Spleen (tissue), 11 donors: ENCODE data around the gene PDGFRA. TPM values are rescaled to one million over a fixed set of nuclear protein-coding genes. Genes with fewer than 3 reads are reported as not detected.
A peak's percentile ranks its signal among the peaks of the same experiment; 100 is the strongest.

ENCODE experiments used
- DNase-seq: peaks from one replicate; pipeline ENCODE4 v3.0.0-alpha.2; 2020
- H3K27ac ChIP-seq, 8 donors: fragments of 200-600 bp; sonication (generic) in 7 of 8; 1 replicate in 4 of 8; 2 replicates in 4 of 8; pipeline versions ENCODE4 v1.5.0 to v1.8.0; 2016 to 2021; ENCODE audit warnings: inconsistent platforms in 4 of 8, mild to moderate bottlenecking in 4 of 8, moderate library complexity in 1 of 8
- H3K27me3 ChIP-seq, 7 donors: fragments of 200-600 bp; sonication (generic) in 6 of 7; replicated peaks in 1 of 7; 1 replicate in 4 of 7; 2 replicates in 3 of 7; pipeline versions ENCODE4 v1.5.0 to v1.8.0; 2016 to 2021; ENCODE audit warnings: inconsistent platforms in 3 of 7, mild to moderate bottlenecking in 1 of 7
- H3K36me3 ChIP-seq, 6 donors: fragments of 200-600 bp; sonication (generic) in 5 of 6; 1 replicate in 4 of 6; 2 replicates in 2 of 6; pipeline versions ENCODE4 v1.5.0 to v1.8.0; 2016 to 2021; ENCODE audit warnings: inconsistent platforms in 2 of 6
- H3K4me1 ChIP-seq, 6 donors: fragments of 200-600 bp; sonication (generic) in 5 of 6; 1 replicate in 3 of 6; 2 replicates in 3 of 6; pipeline versions ENCODE4 v1.5.0 to v1.8.0; 2016 to 2021; ENCODE audit warnings: inconsistent platforms in 3 of 6
- H3K4me3 ChIP-seq, 8 donors: fragments of 200-600 bp; sonication (generic) in 7 of 8; 1 replicate in 4 of 8; 2 replicates in 4 of 8; pipeline versions ENCODE4 v1.5.0 to v1.8.0; 2016 to 2021; ENCODE audit warnings: inconsistent platforms in 4 of 8, mild to moderate bottlenecking in 4 of 8, moderate library complexity in 2 of 8
- H3K9me3 ChIP-seq, 8 donors: fragments of 200-600 bp; sonication (generic) in 7 of 8; 1 replicate in 4 of 8; 2 replicates in 4 of 8; pipeline versions ENCODE4 v1.5.0 to v1.8.0; 2016 to 2021; ENCODE audit warnings: inconsistent platforms in 4 of 8
- CTCF ChIP-seq, 11 experiments: fragments of 200-600 bp in 7 of 11; fragments of 450-650 bp in 4 of 11; sonication (generic) in 4 of 11; IDR thresholded peaks in 8 of 11; conservative IDR thresholded peaks in 3 of 11; 1 replicate in 7 of 11; 2 replicates in 4 of 11; pipeline versions ENCODE4 v1.4.0 to v1.8.0; 2016 to 2021; ENCODE audit warnings: antibody characterized with exemption in 11 of 11, inconsistent platforms in 4 of 11, mild to moderate bottlenecking in 1 of 11
- POLR2A ChIP-seq, 3 donors: fragments of 450-650 bp; IDR thresholded peaks; one replicate each; pipeline ENCODE4 v1.5.1; 2017; ENCODE audit warnings: antibody characterized with exemption in 3 of 3, mild to moderate bottlenecking in 1 of 3
- POLR2AphosphoS5 ChIP-seq, 3 donors: sonication (generic); formaldehyde crosslinking; IDR thresholded peaks; one replicate each; pipeline ENCODE4 v1.5.1; 2017; ENCODE audit warnings: antibody characterized with exemption in 3 of 3
- WGBS, 5 donors: extraction: QIAGEN DNeasy Blood & Tissue Kit in 3 of 5; methylation state at CpG; one replicate each; pipeline versions ENCODE4 v1.1.5 to v1.1.7; 2013 to 2018; 5-methylcytosine and 5-hydroxymethylcytosine counted together
- intact Hi-C: fragments of 100-400 bp; cut with DNase I; formaldehyde crosslinking; loops from one replicate; pipeline ENCODE4 v1.15.0; 2023; ENCODE audit warnings: low total_unique reads
- polyA plus RNA-seq, 3 donors: library from polyadenylated mRNA; stranded (reverse); fragments of 200-250 nt; gene quantifications; one replicate each; pipeline ENCODE4 v1.2.1, GENCODE V29; 2013
- total RNA-seq, 7 donors: library from RNA; depleted of rRNA in 3 of 7; stranded (reverse); fragments of >200 nt in 3 of 7; fragmentation: NEBNext Ultra II Directional in 4 of 7; extraction: Animal tissue kit (Norgen Biotek cat#: 25700) in 4 of 7; gene quantifications; one replicate each; pipeline versions ENCODE4 v1.1.0 to v1.2.1, GENCODE V29; 2016 to 2021
- donor health status: healthy with polysubstance abuse.
- donor health status: DM: no; HTN: no; CAD: no; lungs with moderate emphysema.
- donor health status: DM: no; HTN: no; CAD: no.
- donor health status: Bipolar disorder and iron deficiency.
- donor health status: healthy.
- donor health status: DM: no; HTN: no; CAD: no.
- donor health status: DM: yes; HTN: yes; CAD: no.

PDGFRA gene
- total and polyA plus RNA-seq, 10 donors: 11.1 to 399 (median 172) TPM

GRCh38 chr4:54276641-54277430, 47.7 kb downstream of the PDGFRA start:
- Histone ChIP-seq H3K9me3 (no peaks in the 10 kb centered on the region), H3K27ac (no peak overlapping the region), H3K4me1 (peaks cover 3 to 44% (median 15%) of the 10 kb centered on the region in 6 donors), H3K4me3 (peak overlapping the region in 1 of 8 donors; percentile 18), H3K27me3 (peaks cover 0 to 35% (median 0%) of the 10 kb centered on the region in 7 donors), H3K36me3 (peaks cover 0 to 33% (median 0%) of the 10 kb centered on the region in 6 donors)
- 35 to 57% (median 41%) methylated on average over 20 of the region's 20 CpGs for WGBS, 5 donors
- intact Hi-C loops: no loop called here
- DNase-seq: no peak
- TF ChIP-seq CTCF (IDR thresholded peaks at IDR 0.05 in 8 of 11, conservative IDR thresholded peaks at IDR 0.05 in 3 of 11) (no peak), POLR2A (IDR thresholded peaks at IDR 0.05) (no peak), POLR2AphosphoS5 (IDR thresholded peaks at IDR 0.05) (no peak)

GRCh38 chr4:54277691-54278090, 48.6 kb downstream of the PDGFRA start:
- TF ChIP-seq POLR2AphosphoS5 (IDR thresholded peaks at IDR 0.05) (no peak), CTCF (IDR thresholded peaks at IDR 0.05 in 8 of 11, conservative IDR thresholded peaks at IDR 0.05 in 3 of 11) (no peak), POLR2A (IDR thresholded peaks at IDR 0.05) (no peak)
- Histone ChIP-seq H3K4me1 (peaks cover 3 to 48% (median 15%) of the 10 kb centered on the region in 6 donors), H3K36me3 (peaks cover 0 to 36% (median 0%) of the 10 kb centered on the region in 6 donors), H3K4me3 (no peak overlapping the region), H3K9me3 (peaks cover 0 to 4% (median 1%) of the 10 kb centered on the region in 8 donors), H3K27ac (no peak overlapping the region), H3K27me3 (peaks cover 0 to 35% (median 0%) of the 10 kb centered on the region in 7 donors)
- no peak for DNase-seq
- intact Hi-C loops: no loop called here
- 0 to 3% (median 0%) methylated on average over 1 of the region's 1 CpG for WGBS, 5 donors

- Histone ChIP-seq H3K27ac (no peak overlapping the region), H3K9me3 (peaks cover 0 to 9% (median 7%) of the 10 kb centered on the region in 8 donors), H3K27me3 (peaks cover 0 to 35% (median 0%) of the 10 kb centered on the region in 7 donors), H3K36me3 (peaks cover 0 to 41% (median 0%) of the 10 kb centered on the region in 6 donors), H3K4me1 (peaks cover 3 to 48% (median 15%) of the 10 kb centered on the region in 6 donors), H3K4me3 (no peak overlapping the region)
- intact Hi-C loops: no loop called here
- DNase-seq: no peak
- TF ChIP-seq POLR2AphosphoS5 (IDR thresholded peaks at IDR 0.05) (no peak), POLR2A (IDR thresholded peaks at IDR 0.05) (no peak), CTCF (IDR thresholded peaks at IDR 0.05 in 8 of 11, conservative IDR thresholded peaks at IDR 0.05 in 3 of 11) (no peak)
- WGBS, 5 donors: 77 to 91% (median 90%) methylated on average over 2 of the region's 2 CpGs
Observed at GRCh38 chr4:54278216-54278615, 49.1 kb downstream of the PDGFRA start.
